HG03135 (cell line): ENCODE measurements around the gene TBK1.
"Not testable (repeated sequence)": the region's sequence is repeated elsewhere in the genome, so short reads cannot be mapped to it uniquely, and the experiment has no call there.

Source experiments
- ATAC-seq: cut with Tn5 transposase; IDR thresholded peaks from one replicate; pipeline ENCODE4 v1.9.1; 2021; ENCODE audit warnings: mild to moderate bottlenecking, moderate library complexity; ENCODE audit not compliant: unreplicated experiment

TBK1 gene

DNA sequence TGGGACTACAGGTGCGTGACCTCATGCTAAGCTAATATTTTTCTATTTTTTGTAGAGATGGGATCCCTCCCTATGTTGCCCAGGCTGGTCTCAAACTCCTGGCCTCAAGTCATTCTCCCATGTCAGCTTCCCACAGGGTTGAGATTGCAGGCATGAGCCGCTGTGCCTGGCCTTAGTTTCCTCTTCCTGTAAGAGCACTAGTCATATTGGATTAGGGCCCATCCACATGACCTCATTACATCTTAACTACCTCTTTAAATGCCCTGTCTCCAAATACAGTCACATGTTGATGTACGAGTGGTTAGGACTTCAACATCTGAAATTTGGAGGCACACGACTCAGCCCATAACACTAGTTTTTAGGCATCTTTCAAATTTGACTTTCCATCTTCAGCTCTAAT lies 86.2 kb downstream of the TBK1 start:
- ATAC-seq, result no peak

DNA sequence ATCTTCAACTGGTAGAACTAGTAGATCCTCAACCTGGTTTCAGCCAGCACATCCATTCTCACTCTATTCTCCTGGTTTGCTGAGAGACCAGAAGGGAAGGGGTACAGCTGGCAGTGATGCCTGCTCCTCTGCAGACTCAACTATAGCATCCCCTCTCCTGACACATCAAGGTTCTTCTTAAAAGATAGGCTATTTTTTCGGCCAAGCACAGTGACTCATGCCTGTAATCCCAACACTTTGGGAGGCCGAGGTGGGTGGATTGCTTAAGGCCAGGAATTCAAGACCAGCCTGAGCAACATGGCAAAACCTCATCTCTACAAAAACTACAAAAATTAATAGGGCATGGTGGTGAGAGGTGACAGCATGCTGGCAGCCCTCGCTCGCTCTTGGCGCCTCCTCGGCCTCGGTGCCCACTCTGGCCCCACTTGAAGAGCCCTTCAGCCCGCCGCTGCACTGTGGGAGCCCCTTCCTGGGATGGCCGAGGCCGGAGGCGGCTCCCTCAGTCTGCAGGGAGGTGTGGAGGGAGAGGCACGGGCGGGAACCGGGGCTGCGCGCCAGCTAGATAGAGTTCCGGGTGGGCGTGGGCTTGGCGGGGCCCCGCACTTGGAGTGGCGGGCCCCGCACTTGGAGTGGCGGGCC lies 90.6 kb downstream of the TBK1 start:
- not testable (repeated sequence) for ATAC-seq

- ATAC-seq, result no peak
Observed at GRCh38 chr12:64544371-64545080, 92.6 kb downstream of the TBK1 start.

GRCh38 chr12:64545081-64545382 lies 93.1 kb downstream of the TBK1 start:
- no peak for ATAC-seq

GRCh38 chr12:64549108-64549507 lies 97.2 kb downstream of the TBK1 start:
- ATAC-seq, result no peak

DNA sequence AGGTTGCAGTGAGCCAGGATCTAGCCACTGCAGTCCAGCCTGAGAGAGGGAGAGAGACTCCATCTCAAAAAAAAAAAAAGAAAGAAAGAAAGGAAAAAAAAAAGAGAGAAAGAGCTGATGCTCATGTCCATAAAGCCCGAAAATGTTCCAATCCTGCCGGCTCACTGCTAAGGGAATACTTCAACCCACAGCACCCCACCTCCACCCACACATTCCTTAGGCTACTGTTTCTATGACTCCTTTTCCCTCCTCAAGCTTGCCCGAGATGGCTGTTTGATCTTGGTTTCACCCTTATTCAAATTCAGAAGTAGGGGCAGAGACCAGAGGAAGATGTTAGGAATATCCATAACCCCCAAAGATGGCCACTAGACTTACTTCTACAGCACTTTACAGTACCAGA lies 98.8 kb downstream of the TBK1 start:
- ATAC-seq, result no peak

GRCh38 chr12:64551676-64552075 lies 99.8 kb downstream of the TBK1 start:
- ATAC-seq, result no peak
